Activated CD4-positive, alpha-beta T cell treated with anti-CD3 and anti-CD28 coated beads, Interleukin-2, Interleukin-6, amounts not matched to agents 100 ng/mL and 50 ng/mL, durations not matched to agents 16 hours and 8 hours (primary cell): ENCODE results near the gene DNPEP.
"Not testable (repeated sequence)": the region's sequence is repeated elsewhere in the genome, so short reads cannot be mapped to it uniquely, and the experiment has no call there.

Source experiments
- DNase-seq: peaks from one replicate; pipeline ENCODE4 v3.0.0-alpha.2; 2020

The DNPEP gene

GRCh38 chr2:219398721-219399363 is 11.1 kb upstream of the DNPEP start:
- DNase-seq: no peak

GRCh38 chr2:219396863-219397457 is 9.2 kb upstream of the DNPEP start:
- no peak for DNase-seq

- no peak for DNase-seq
These were observed 7.9 kb upstream of the DNPEP start for GRCh38 chr2:219395609-219396008.

- DNase-seq: not testable (repeated sequence)
These were observed 7.3 kb upstream of the DNPEP start for GRCh38 chr2:219395056-219395455.

GRCh38 chr2:219392754-219393153 is 5.0 kb upstream of the DNPEP start:
- no peak for DNase-seq

GRCh38 chr2:219388907-219389156 is 1.1 kb upstream of the DNPEP start:
- no peak for DNase-seq

GRCh38 chr2:219388121-219388906 is 602 bp upstream of the DNPEP start:
- peak; percentile 99 for DNase-seq

- peak; percentile 9 for DNase-seq
These were observed 1.0 kb downstream of the DNPEP start for GRCh38 chr2:219386532-219387280.

- DNase-seq: no peak
These were observed 1.7 kb downstream of the DNPEP start for GRCh38 chr2:219385958-219386520.

- no peak for DNase-seq
These were observed 2.9 kb downstream of the DNPEP start for GRCh38 chr2:219384859-219385258.

GRCh38 chr2:219384083-219384713 is 3.5 kb downstream of the DNPEP start:
- DNase-seq: no peak

- DNase-seq: no peak
These were observed 6.3 kb downstream of the DNPEP start for GRCh38 chr2:219381448-219381847.

- DNase-seq: no peak
These were observed 6.8 kb downstream of the DNPEP start for GRCh38 chr2:219380926-219381325.

GRCh38 chr2:219378163-219378851 is 9.4 kb downstream of the DNPEP start:
- no peak for DNase-seq

- no peak for DNase-seq
These were observed 18.3 kb downstream of the DNPEP start for GRCh38 chr2:219369447-219369861.

GRCh38 chr2:219368690-219369191 is 19.0 kb downstream of the DNPEP start:
- no peak for DNase-seq

- peak; percentile 52 for DNase-seq
These were observed 25.1 kb downstream of the DNPEP start for GRCh38 chr2:219362524-219363164.

- DNase-seq: no peak
These were observed 25.6 kb downstream of the DNPEP start for GRCh38 chr2:219362072-219362471.

GRCh38 chr2:219358170-219359075 is 29.3 kb downstream of the DNPEP start:
- DNase-seq: peak; percentile 15

- DNase-seq: no peak
These were observed 30.9 kb downstream of the DNPEP start for GRCh38 chr2:219356834-219357233.
